Measurements from ENCODE around the gene CCDC178. TPM values are rescaled to one million over a fixed set of nuclear protein-coding genes. Genes with fewer than 3 reads are reported as not detected.

CCDC178 gene
- total and polyA plus RNA-seq, 2 of the 4 experiments (the other 2 are of a cell fraction) = not detected

DNA sequence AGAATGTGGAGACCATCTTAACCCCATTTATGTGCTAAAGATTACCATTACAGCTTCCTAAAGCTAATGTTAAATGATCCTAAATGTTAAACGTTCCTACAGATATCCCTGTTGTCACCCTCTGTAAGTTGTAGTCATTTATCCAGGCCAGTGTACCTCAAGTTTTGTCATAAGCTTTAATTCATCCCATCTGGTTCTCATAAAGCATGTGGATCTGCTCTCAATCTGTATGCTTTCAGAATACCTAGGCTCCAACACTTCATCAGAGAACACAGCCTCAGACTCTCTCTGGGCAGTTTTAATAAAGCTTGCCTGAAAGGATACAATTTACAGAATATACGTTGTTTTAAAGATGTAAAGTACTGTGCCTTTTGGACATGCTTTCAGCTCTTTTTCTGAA, 4.2 kb upstream of the CCDC178 start:
- no peak overlapping the region for H4K91ac ChIP-seq (ENCODE audit: insufficient read depth, low read depth, low read length)
- CTCF ChIA-PET = no interaction called here
- no CpG with 5 or more reads among the region's 2 CpGs for WGBS, 2 experiments (ENCODE audit: extremely low coverage in 2 of 2, insufficient read length in 1 of 2)

More for the DNA sequence above, 4.2 kb upstream of the CCDC178 start:
- Histone ChIP-seq H3K56ac (ENCODE audit: extremely low read depth, insufficient read depth, low read length) (no peak overlapping the region), H2BK20ac (ENCODE audit: low read depth, low read length) (no peak overlapping the region), H2AK9ac (replicated peaks; ENCODE audit: low read depth, low read length, poor library complexity) (no peak overlapping the region), H3K4ac (ENCODE audit: low read depth, low read length) (no peak overlapping the region), H3K27me3 (ENCODE audit: control insufficient read depth, insufficient read depth, low read length) (peaks cover 2% of the 10 kb centered on the region; the same call in 1 of the 2 replicates), H2BK5ac (ENCODE audit: low read depth, low read length, poor library complexity, severe bottlenecking) (no peak overlapping the region), H4K5ac (ENCODE audit: low read depth, low read length) (no peak overlapping the region), H2AK5ac (ENCODE audit: low read depth, low read length) (no peak overlapping the region), H4K8ac (ENCODE audit: low read depth in 2 of 2, low read length in 2 of 2) (no peak overlapping the region), H2BK120ac (ENCODE audit: low read depth, low read length) (no peak overlapping the region), H3K18ac (ENCODE audit: low read depth, low read length) (no peak overlapping the region), H3K36me3 (ENCODE audit: control insufficient read depth, insufficient read depth, low read length) (no peaks in the 10 kb centered on the region), H3K14ac (replicated peaks; ENCODE audit: low read depth, low read length) (no peak overlapping the region), H3K4me3 (ENCODE audit: insufficient read depth, low read depth, low read length) (no peak overlapping the region), H2BK15ac (ENCODE audit: low read depth, low read length) (no peak overlapping the region), H2AFZ (replicated peaks; ENCODE audit: low read length, poor library complexity) (no peak overlapping the region), H3K4me1 (ENCODE audit: control insufficient read depth, insufficient read depth, low read length) (no peaks in the 10 kb centered on the region), H3K79me1 (ENCODE audit: low read depth in 1 of 2, low read length in 2 of 2) (no peaks in the 10 kb centered on the region), H3K9me1 (ENCODE audit: insufficient read depth, low read length) (no peaks in the 10 kb centered on the region), H3K27ac (ENCODE audit: insufficient read depth, low read length) (no peak overlapping the region), H3K9me3 (ENCODE audit: control insufficient read depth, insufficient read depth, low read length) (no peaks in the 10 kb centered on the region), H3K4me2 (ENCODE audit: low read depth, low read length) (no peak overlapping the region), H4K20me1 (ENCODE audit: insufficient read depth, low read length) (no peaks in the 10 kb centered on the region), H3K9ac (ENCODE audit: low read depth, low read length) (no peak overlapping the region), H3K23ac (ENCODE audit: low read depth, low read length) (no peak overlapping the region)
- no peak for DNase-seq
- no peak for TF ChIP-seq MAZ (IDR thresholded peaks at IDR 0.05; ENCODE audit: borderline replicate concordance, low read depth, low read length)
- TF ChIP-seq CEBPB (IDR thresholded peaks at IDR 0.05; ENCODE audit: low read depth, low read length) = no peak
- TF ChIP-seq RFX5 (IDR thresholded peaks at IDR 0.05; ENCODE audit: low read depth, low read length) = no peak
- TF ChIP-seq ELK1 (IDR thresholded peaks at IDR 0.05; ENCODE audit: borderline replicate concordance, low read depth, low read length) = no peak
- no peak for TF ChIP-seq MAFK (IDR thresholded peaks at IDR 0.05; ENCODE audit: low read depth, low read length)
- TF ChIP-seq USF2 (IDR thresholded peaks at IDR 0.05; ENCODE audit: low read depth, low read length) = no peak
- no peak for TF ChIP-seq POLR2A (IDR thresholded peaks at IDR 0.05; ENCODE audit: low read depth, low read length)
- ATAC-seq (ENCODE audit: low read depth) = no peak
- no TSS peak for BruUV-seq (replicated peaks)
- in situ Hi-C loops (cut with MboI; ENCODE audit: low sequenced_read_pairs) = no loop called here
- POLR2A ChIA-PET (ENCODE audit: unreplicated experiment) = no interaction called here
- intact Hi-C loops (cut with micrococcal nuclease) = no loop called here
- dilution Hi-C loops (cut with HindIII; ENCODE audit: low sequenced_read_pairs, unreplicated experiment) = no loop called here
